Common myeloid progenitor, CD34-positive (primary cell): ENCODE results near the gene B3GALNT2.
A peak's percentile ranks its signal among the peaks of the same experiment; 100 is the strongest.

Experiments used
- CTCF ChIA-PET: fragments of 350-600 bp; sonication (Branson Sonifier 250); formaldehyde crosslinking; loops from one replicate; lab custom pipeline; 2021; ENCODE audit warnings: antibody characterized with exemption; lab: Charles Lee
- POLR2A ChIA-PET: fragments of 350-600 bp; sonication (Branson Sonifier 250); formaldehyde crosslinking; loops from one replicate; lab custom pipeline; 2021; ENCODE audit warnings: antibody characterized with exemption; lab: Charles Lee
- DNase-seq, 3 donors: peaks; one replicate each; pipeline versions ENCODE4 v3.0.0 to v3.0.0-alpha.2; 2013
- H3K27ac ChIP-seq, 2 experiments: 1 replicate in 1 of 2; 2 replicates in 1 of 2; pipeline ENCODE4 v1.7.0; 2013; ENCODE audit warnings: inconsistent platforms in 2 of 2, low read length in 2 of 2, mild to moderate bottlenecking in 2 of 2, low read depth in 1 of 2, moderate library complexity in 1 of 2; ENCODE audit not compliant: severe bottlenecking in 2 of 2, insufficient read depth in 1 of 2, poor library complexity in 1 of 2
- H3K27me3 ChIP-seq, 5 experiments: replicated peaks in 2 of 5; 1 replicate in 3 of 5; 2 replicates in 2 of 5; pipeline versions ENCODE4 v1.6.1 to v1.7.0; 2013; ENCODE audit warnings: low read length in 4 of 5, mild to moderate bottlenecking in 2 of 5, moderate library complexity in 2 of 5, inconsistent platforms in 1 of 5; ENCODE audit not compliant: insufficient read depth in 5 of 5, control insufficient read depth in 4 of 5
- H3K36me3 ChIP-seq, 4 experiments: 1 replicate in 2 of 4; 2 replicates in 2 of 4; pipeline versions ENCODE4 v1.6.1 to v1.7.0; 2013; ENCODE audit warnings: low read length in 3 of 4, control low read depth in 1 of 4, mild to moderate bottlenecking in 1 of 4; ENCODE audit not compliant: control insufficient read depth in 4 of 4, insufficient read depth in 4 of 4
- H3K4me1 ChIP-seq, 4 experiments: 1 replicate in 3 of 4; 2 replicates in 1 of 4; pipeline versions ENCODE4 v1.6.1 to v1.7.1; 2013; ENCODE audit warnings: low read length in 3 of 4, mild to moderate bottlenecking in 3 of 4, control low read depth in 1 of 4, inconsistent platforms in 1 of 4, moderate library complexity in 1 of 4; ENCODE audit not compliant: control insufficient read depth in 4 of 4, insufficient read depth in 4 of 4; ENCODE audit errors: control extremely low read depth in 1 of 4
- H3K4me3 ChIP-seq, 7 experiments: 1 replicate in 4 of 7; 2 replicates in 3 of 7; pipeline versions ENCODE4 v1.5.1 to v1.7.0; 2013; ENCODE audit warnings: mild to moderate bottlenecking in 7 of 7, low read length in 6 of 7, moderate library complexity in 6 of 7, inconsistent platforms in 2 of 7, low read depth in 2 of 7, control low read depth in 1 of 7; ENCODE audit not compliant: insufficient read depth in 4 of 7, control insufficient read depth in 1 of 7; ENCODE audit errors: extremely low read depth in 1 of 7
- H3K9me3 ChIP-seq, 5 experiments: 1 replicate in 4 of 5; 2 replicates in 1 of 5; pipeline versions ENCODE4 v1.6.1 to v1.7.1; 2013; ENCODE audit warnings: low read length in 4 of 5, mild to moderate bottlenecking in 2 of 5, inconsistent platforms in 1 of 5, low read depth in 1 of 5, moderate library complexity in 1 of 5; ENCODE audit not compliant: control insufficient read depth in 4 of 5, insufficient read depth in 2 of 5; ENCODE audit errors: control extremely low read depth in 1 of 5
- WGBS: methylation state at CpG from one replicate; pipeline ENCODE4 v1.1.5; 2013; ENCODE audit not compliant: insufficient coverage; 5-methylcytosine and 5-hydroxymethylcytosine counted together

Gene B3GALNT2

DNA sequence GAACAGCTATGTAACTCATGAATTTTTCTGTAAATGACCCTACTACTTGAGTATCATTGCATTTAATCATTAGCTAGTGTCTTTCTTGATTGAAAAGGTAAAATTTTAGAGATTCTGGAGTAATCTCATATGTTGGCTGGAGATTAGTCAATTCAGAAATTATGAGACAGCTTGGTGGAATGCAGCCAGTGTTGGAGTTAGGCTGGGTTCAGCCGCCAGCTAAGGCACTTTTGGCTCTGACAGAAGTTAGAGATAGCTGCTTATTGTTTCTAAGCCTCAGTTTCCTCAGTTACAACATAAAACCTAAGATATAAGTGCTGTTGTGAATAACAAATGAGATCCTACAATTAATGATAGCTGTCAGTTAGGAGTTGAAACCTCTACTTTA lies 87.6 kb downstream of the B3GALNT2 start:
- Histone ChIP-seq H3K9me3 (no peaks in the 10 kb centered on the region), H3K4me3 (no peak overlapping the region), H3K36me3 (peaks cover 0 to 17% (median 6%) of the 10 kb centered on the region in 4 experiments), H3K4me1 (peaks cover 0 to 5% (median 1%) of the 10 kb centered on the region in 4 experiments), H3K27me3 (no peaks in the 10 kb centered on the region), H3K27ac (no peak overlapping the region)
- ChIA-PET POLR2A (interaction anchor here (0.7 kb wide), 1 partner anchor 194 kb away, joined by 3 read pairs; no protein-coding TSS in a partner anchor), CTCF (interaction anchor here (0.8 to 2.9 kb wide), 32 partner anchors 8 to 366 kb away, joined by 3 to 38 read pairs (median 4); partner anchors contain the start of gene TBCE)
- 100% methylated on average over 1 of the region's 1 CpG for WGBS
- no peak for DNase-seq

- ChIA-PET CTCF (interaction anchor here (0.5 to 2.9 kb wide), 25 partner anchors 10 to 256 kb away, joined by 3 to 38 read pairs (median 4); partner anchors contain the start of genes B3GALNT2 and TBCE), POLR2A (interaction anchor here (0.6 kb wide), 1 partner anchor 71 kb away, joined by 3 read pairs; no protein-coding TSS in a partner anchor)
- no peaks in the 10 kb centered on the region for H3K27me3 ChIP-seq
- H3K36me3 ChIP-seq, result peaks cover 0 to 15% (median 6%) of the 10 kb centered on the region in 4 experiments
- peaks cover 0 to 4% (median 0%) of the 10 kb centered on the region in 4 experiments for H3K4me1 ChIP-seq
- WGBS, result 100% methylated on average over 2 of the region's 7 CpGs
- no peak overlapping the region for H3K27ac ChIP-seq
- H3K9me3 ChIP-seq, result no peaks in the 10 kb centered on the region
- no peak overlapping the region for H3K4me3 ChIP-seq
- DNase-seq, result peak; percentile 78 to 91 (median 90)
These were observed 89.0 kb downstream of the B3GALNT2 start for GRCh38 chr1:235415008-235415904.

- WGBS, result 100% methylated on average over 2 of the region's 5 CpGs
- Histone ChIP-seq H3K4me1 (peaks cover 0 to 4% (median 0%) of the 10 kb centered on the region in 4 experiments), H3K4me3 (no peak overlapping the region), H3K36me3 (peaks cover 0 to 5% (median 1%) of the 10 kb centered on the region in 4 experiments), H3K9me3 (no peaks in the 10 kb centered on the region), H3K27me3 (no peaks in the 10 kb centered on the region), H3K27ac (peak overlapping the region in 1 of 2 experiments; percentile 32)
- POLR2A ChIA-PET, result interaction anchor here (0.6 kb wide), 2 partner anchors 186 to 306 kb away, joined by 3 to 5 read pairs; no protein-coding TSS in a partner anchor
- CTCF ChIA-PET, result no interaction called here
- peak in 2 of 3 donors; percentile 33 to 55 for DNase-seq
These were observed 92.5 kb downstream of the B3GALNT2 start for GRCh38 chr1:235411489-235412486.

DNA sequence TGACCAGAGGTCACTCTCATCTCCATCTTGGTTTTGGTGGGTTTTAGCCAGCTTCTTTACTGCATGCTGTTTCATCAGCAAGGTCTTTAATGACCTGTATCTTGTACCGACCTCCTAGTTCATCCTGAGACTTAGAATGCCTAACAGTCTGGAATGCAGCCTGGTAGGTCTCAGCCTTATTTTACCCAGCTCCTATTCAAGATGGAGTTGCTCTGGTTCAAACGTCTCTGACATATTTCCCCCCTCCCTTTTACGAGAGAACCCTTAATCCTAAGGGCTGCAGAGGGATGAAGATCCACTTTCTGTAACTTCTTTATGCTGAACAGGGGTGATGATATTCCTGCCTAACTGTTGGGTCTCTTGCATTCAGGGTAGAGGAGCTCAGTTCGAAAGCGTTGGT lies 93.8 kb downstream of the B3GALNT2 start:
- H3K27ac ChIP-seq, result no peak overlapping the region
- no peak overlapping the region for H3K4me3 ChIP-seq
- no peaks in the 10 kb centered on the region for H3K9me3 ChIP-seq
- no peak for DNase-seq
- peaks cover 0 to 3% (median 1%) of the 10 kb centered on the region in 4 experiments for H3K36me3 ChIP-seq
- H3K4me1 ChIP-seq, result peaks cover 0 to 4% (median 0%) of the 10 kb centered on the region in 4 experiments
- POLR2A ChIA-PET, result no interaction called here
- CTCF ChIA-PET, result no interaction called here
- no peaks in the 10 kb centered on the region for H3K27me3 ChIP-seq
- WGBS, result 97% methylated on average over 3 of the region's 5 CpGs

GRCh38 chr1:235409042-235409820 lies 95.0 kb downstream of the B3GALNT2 start:
- CTCF ChIA-PET, result interaction anchor here (0.6 to 1.7 kb wide), 6 partner anchors 7 to 235 kb away, joined by 3 to 6 read pairs (median 4); no protein-coding TSS in a partner anchor
- POLR2A ChIA-PET, result no interaction called here
- Histone ChIP-seq H3K4me1 (no peaks in the 10 kb centered on the region), H3K4me3 (no peak overlapping the region), H3K36me3 (peaks cover 0 to under 1% (median 0%) of the 10 kb centered on the region in 4 experiments), H3K9me3 (no peaks in the 10 kb centered on the region), H3K27ac (no peak overlapping the region), H3K27me3 (no peaks in the 10 kb centered on the region)
- no CpG with 5 or more reads among the region's 7 CpGs for WGBS
- no peak for DNase-seq

DNA sequence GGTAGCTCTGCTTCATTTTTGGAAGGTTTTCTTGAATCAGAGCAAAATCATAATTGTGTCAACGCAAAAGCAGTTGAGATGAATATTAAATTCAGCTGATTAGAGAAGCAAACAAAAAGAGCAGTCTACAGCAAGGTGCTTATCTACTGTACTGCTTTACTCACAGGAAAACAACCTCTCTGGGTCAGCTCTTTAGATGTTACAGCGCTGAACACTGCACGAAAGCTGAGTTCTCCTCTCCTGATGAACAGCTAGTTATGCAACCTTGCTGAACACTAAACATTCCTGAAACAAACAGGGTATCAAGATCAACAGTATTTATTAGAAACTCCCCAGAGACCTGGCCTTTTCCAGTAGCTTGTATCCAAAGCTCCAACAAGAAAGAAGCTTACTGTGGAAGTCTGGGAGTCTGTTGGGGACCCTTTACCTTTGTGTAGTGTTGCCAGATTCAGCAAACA lies 95.7 kb downstream of the B3GALNT2 start:
- peaks cover 0 to 2% (median under 1%) of the 10 kb centered on the region in 4 experiments for H3K36me3 ChIP-seq
- WGBS, result 100% methylated on average over 3 of the region's 3 CpGs
- H3K9me3 ChIP-seq, result no peaks in the 10 kb centered on the region
- H3K4me3 ChIP-seq, result no peak overlapping the region
- ChIA-PET CTCF (interaction anchor here (0.6 to 2.4 kb wide), 7 partner anchors 8 to 235 kb away, joined by 3 to 6 read pairs (median 4); no protein-coding TSS in a partner anchor), POLR2A (no interaction called here)
- DNase-seq, result no peak
- no peaks in the 10 kb centered on the region for H3K27me3 ChIP-seq
- H3K4me1 ChIP-seq, result no peaks in the 10 kb centered on the region
- H3K27ac ChIP-seq, result no peak overlapping the region
